Endothelial cell of umbilical vein (primary cell): ENCODE measurements around the gene FXYD3. TPM values are rescaled to one million over a fixed set of nuclear protein-coding genes. Genes with fewer than 3 reads are reported as not detected.

Source experiments
- BruUV-seq: library from RNA; stranded (reverse); fragments of 400-500 nt; replicated peaks from 2 replicates; lab custom pipeline; 2021; lab: Mats Ljungman, UMichigan
- CTCF ChIA-PET: fragments of 300-600, 350-600 bp; sonication (Branson Sonifier 250); formaldehyde crosslinking; loops from one replicate; lab custom pipeline; 2021; ENCODE audit warnings: antibody characterized with exemption, inconsistent platforms; lab: Charles Lee
- POLR2A ChIA-PET: fragments of 300-600, 350-600 bp; sonication (Branson Sonifier 250); formaldehyde crosslinking; loops from one replicate; lab custom pipeline; 2021; ENCODE audit warnings: antibody characterized with exemption, inconsistent platforms; lab: Charles Lee
- DNase-seq: peaks from one replicate; pipeline ENCODE4 v3.0.0-alpha.2; 2011; ENCODE audit warnings: low read depth, low spot score
- FAIRE-seq: peaks from 2 replicates; lab custom pipeline; 2011; peaks lifted over from hg19 to GRCh38; lab: Jason Lieb, UNC
- H2AFZ ChIP-seq: 2 replicates; pipeline ENCODE4 v1.6.0; 2012; ENCODE audit warnings: low read depth, low read length, control low read depth, inconsistent platforms
- H3K27ac ChIP-seq: 2 replicates; pipeline ENCODE4 v1.5.1; 2011; ENCODE audit warnings: low read depth, mild to moderate bottlenecking, control low read depth, low read length, moderate library complexity; ENCODE audit not compliant: insufficient read depth
- H3K27me3 ChIP-seq, 2 experiments: 2 replicates each; pipeline versions ENCODE4 v1.6.0 to v1.6.1; 2011; ENCODE audit warnings: low read length in 2 of 2, mixed read lengths in 1 of 2; ENCODE audit not compliant: control insufficient read depth in 2 of 2, insufficient read depth in 2 of 2
- H3K36me3 ChIP-seq, 2 experiments: 2 replicates in 1 of 2; 3 replicates in 1 of 2; pipeline ENCODE4 v1.5.1; 2011; ENCODE audit warnings: low read length in 2 of 2, mild to moderate bottlenecking in 1 of 2, moderate library complexity in 1 of 2; ENCODE audit not compliant: control insufficient read depth in 2 of 2, insufficient read depth in 2 of 2; ENCODE audit errors: extremely low read depth in 1 of 2
- H3K4me1 ChIP-seq: 3 replicates; pipeline ENCODE4 v1.5.1; 2011; ENCODE audit warnings: mild to moderate bottlenecking, low read length; ENCODE audit not compliant: control insufficient read depth, insufficient read depth; ENCODE audit errors: extremely low read depth
- H3K4me2 ChIP-seq: 2 replicates; pipeline ENCODE4 v1.6.1; 2011; ENCODE audit warnings: low read length, control low read depth, mixed read lengths; ENCODE audit not compliant: insufficient read depth
- H3K4me3 ChIP-seq, 3 experiments: fragments of 200-600 bp in 1 of 3; sonication (generic), shearing (Covaris generic) in 1 of 3; replicated peaks in 1 of 3; 2 replicates each; pipeline ENCODE4 v1.5.1; 2011 to 2016; ENCODE audit warnings: control low read depth in 3 of 3, low read length in 3 of 3, mild to moderate bottlenecking in 2 of 3, inconsistent platforms in 1 of 3, low read depth in 1 of 3, moderate library complexity in 1 of 3; ENCODE audit not compliant: insufficient read depth in 1 of 3
- H3K79me2 ChIP-seq: 2 replicates; pipeline ENCODE4 v1.6.0; 2012; ENCODE audit warnings: low read length, inconsistent platforms; ENCODE audit not compliant: control insufficient read depth, insufficient read depth
- H3K9ac ChIP-seq: replicated peaks from 2 replicates; pipeline ENCODE3; 2011; ENCODE audit warnings: low read length, control low read depth; ENCODE audit not compliant: insufficient read depth; ENCODE audit errors: extremely low read depth
- H3K9me1 ChIP-seq: replicated peaks from 3 replicates; pipeline ENCODE4 v1.6.0; 2011; ENCODE audit warnings: mild to moderate bottlenecking, low read length; ENCODE audit not compliant: control insufficient read depth, insufficient read depth; ENCODE audit errors: extremely low read depth
- H3K9me3 ChIP-seq: replicated peaks from 2 replicates; pipeline ENCODE4 v1.5.1; 2012; ENCODE audit warnings: low read length, inconsistent platforms; ENCODE audit not compliant: control insufficient read depth, insufficient read depth
- H4K20me1 ChIP-seq: replicated peaks from 2 replicates; pipeline ENCODE3; 2011; ENCODE audit warnings: mild to moderate bottlenecking, low read length; ENCODE audit not compliant: control insufficient read depth, insufficient read depth; ENCODE audit errors: extremely low read depth
- FOS ChIP-seq: IDR thresholded peaks from 2 replicates; pipeline ENCODE4 v1.6.1; 2011; ENCODE audit warnings: mild to moderate bottlenecking, low read length, moderate library complexity, borderline replicate concordance; ENCODE audit not compliant: insufficient read depth
- POLR2AphosphoS5 ChIP-seq: IDR thresholded peaks from 2 replicates; pipeline ENCODE4 v1.6.1; 2012; ENCODE audit warnings: low read depth, mild to moderate bottlenecking, control low read depth, low read length, moderate library complexity; ENCODE audit not compliant: insufficient read depth
- dilution Hi-C: fragments of 300-500 bp; cut with MboI; formaldehyde crosslinking; loops from one replicate; pipeline ENCODE4 v1.15.0; 2019; ENCODE audit warnings: low sequenced_read_pairs; ENCODE audit not compliant: extremely low pct_ligation_motif_present
- intact Hi-C: fragments of 100-400 bp; cut with micrococcal nuclease; formaldehyde crosslinking; loops from one replicate; pipeline ENCODE4 v1.10.0; 2022
- polyA plus RNA-seq, 4 experiments: library from polyadenylated mRNA; depleted of rRNA in 3 of 4; stranded (reverse) in 3 of 4; unstranded in 1 of 4; fragments of >200 nt; gene quantifications; 2 replicates each; pipeline versions ENCODE4 v1.2.1 to v1.2.3, GENCODE V29; 2011 to 2012; ENCODE audit warnings: missing spikeins in 1 of 4
- total RNA-seq: library from RNA; stranded (reverse); gene quantifications from 2 replicates; pipeline ENCODE4 v1.2.3, GENCODE V29; 2021
- TF ChIP-seq, protein P1 (sequence below), 2 donors: IDR thresholded peaks; 1 replicate in 1 of 2; 2 replicates in 1 of 2; pipeline ENCODE4 v1.5.1; 2011; ENCODE audit warnings: low read length in 2 of 2, mild to moderate bottlenecking in 2 of 2, moderate library complexity in 2 of 2, control low read depth in 1 of 2, inconsistent platforms in 1 of 2, low read depth in 1 of 2; ENCODE audit not compliant: insufficient read depth in 1 of 2; ENCODE audit errors: extremely low read depth in 1 of 2

FXYD3 gene
- total and polyA plus RNA-seq, 2 donors (not counting 3 experiments of a cell fraction or from before 2014, with no cell fraction given), result not detected

DNA sequence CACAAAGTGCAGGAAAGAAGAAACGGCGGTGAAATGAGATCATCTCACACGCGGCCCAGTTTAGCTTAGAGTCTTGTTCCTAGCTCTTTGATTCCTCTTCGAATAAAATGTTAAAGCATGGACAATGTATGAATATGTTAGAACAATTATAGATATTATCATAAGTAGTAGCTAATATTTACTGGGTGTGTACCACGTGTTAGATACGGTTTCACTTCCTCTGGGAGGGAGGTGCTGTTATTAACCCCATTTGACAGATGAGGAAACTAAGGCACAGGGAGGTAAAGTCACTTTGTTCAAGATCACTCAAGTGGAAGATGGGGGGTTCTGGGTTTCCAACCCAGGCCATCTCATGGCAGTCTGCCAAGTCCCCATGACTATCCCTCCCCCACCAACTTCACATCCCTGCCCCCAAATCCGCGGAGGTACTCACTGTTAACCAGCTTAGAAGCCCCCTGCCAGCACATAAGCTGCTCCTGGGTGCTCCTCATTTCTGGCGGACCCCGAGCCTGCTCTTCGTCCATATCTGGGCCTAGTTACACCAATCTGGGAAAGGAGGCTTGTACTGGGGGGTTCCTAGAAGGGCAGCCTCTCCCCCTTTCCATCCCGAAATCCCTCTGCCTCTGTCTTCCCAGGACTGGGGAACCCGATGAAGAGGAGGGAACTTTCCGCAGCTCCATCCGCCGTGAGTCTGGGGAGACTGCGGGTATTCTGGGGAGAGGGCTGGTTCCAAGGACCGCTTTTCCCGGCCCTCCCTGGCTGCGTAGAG lies 26.4 kb downstream of the FXYD3 start:
- BruUV-seq, result no TSS peak
- dilution Hi-C loops (no loop called here), intact Hi-C loops (loop anchor here (1.0 to 5.0 kb wide), 4 partner anchors 11 to 180 kb away; partner anchors contain the start of genes USF2 and ZNF792)
- no peaks in the 10 kb centered on the region for H3K9me1 ChIP-seq
- ChIA-PET CTCF (interaction anchor here (0.6 to 3.5 kb wide), 17 partner anchors 11 to 326 kb away, joined by 3 to 73 read pairs (median 4); partner anchors contain the start of genes FXYD3, FXYD5 and USF2), POLR2A (interaction anchor here (0.5 to 1.0 kb wide), 3 partner anchors 45 to 409 kb away, joined by 3 to 5 read pairs (median 4); no protein-coding TSS in a partner anchor)
- DNase-seq (no peak), FAIRE-seq (no peak)
- H2AFZ ChIP-seq, result peak overlapping the region; percentile 31
- no peaks in the 10 kb centered on the region for H3K79me2 ChIP-seq
- no peak overlapping the region for H3K4me3 ChIP-seq
- no peaks in the 10 kb centered on the region for H4K20me1 ChIP-seq
- H3K36me3 ChIP-seq, result no peaks in the 10 kb centered on the region
- TF ChIP-seq FOS, result no peak
- TF ChIP-seq, protein P1, sequence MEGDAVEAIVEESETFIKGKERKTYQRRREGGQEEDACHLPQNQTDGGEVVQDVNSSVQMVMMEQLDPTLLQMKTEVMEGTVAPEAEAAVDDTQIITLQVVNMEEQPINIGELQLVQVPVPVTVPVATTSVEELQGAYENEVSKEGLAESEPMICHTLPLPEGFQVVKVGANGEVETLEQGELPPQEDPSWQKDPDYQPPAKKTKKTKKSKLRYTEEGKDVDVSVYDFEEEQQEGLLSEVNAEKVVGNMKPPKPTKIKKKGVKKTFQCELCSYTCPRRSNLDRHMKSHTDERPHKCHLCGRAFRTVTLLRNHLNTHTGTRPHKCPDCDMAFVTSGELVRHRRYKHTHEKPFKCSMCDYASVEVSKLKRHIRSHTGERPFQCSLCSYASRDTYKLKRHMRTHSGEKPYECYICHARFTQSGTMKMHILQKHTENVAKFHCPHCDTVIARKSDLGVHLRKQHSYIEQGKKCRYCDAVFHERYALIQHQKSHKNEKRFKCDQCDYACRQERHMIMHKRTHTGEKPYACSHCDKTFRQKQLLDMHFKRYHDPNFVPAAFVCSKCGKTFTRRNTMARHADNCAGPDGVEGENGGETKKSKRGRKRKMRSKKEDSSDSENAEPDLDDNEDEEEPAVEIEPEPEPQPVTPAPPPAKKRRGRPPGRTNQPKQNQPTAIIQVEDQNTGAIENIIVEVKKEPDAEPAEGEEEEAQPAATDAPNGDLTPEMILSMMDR (IDR thresholded peaks at IDR 0.05; ENCODE audit: extremely low read depth in 1 of 2, insufficient read depth in 1 of 2, low read depth in 1 of 2, low read length in 2 of 2), result no peak
- TF ChIP-seq POLR2AphosphoS5, result no peak
- H3K4me2 ChIP-seq, result peak overlapping the region; percentile 71
- peaks cover 11% of the 10 kb centered on the region for H3K4me1 ChIP-seq
- H3K27me3 ChIP-seq, result peaks cover 16 to 17% of the 10 kb centered on the region in 2 experiments
- no peak overlapping the region for H3K9ac ChIP-seq
- H3K27ac ChIP-seq, result no peak overlapping the region
- H3K9me3 ChIP-seq, result no peaks in the 10 kb centered on the region
